Measurements from ENCODE around the gene PARP15. TPM values are rescaled to one million over a fixed set of nuclear protein-coding genes. Genes with fewer than 3 reads are reported as not detected.
A peak's percentile ranks its signal among the peaks of the same experiment; 100 is the strongest.
"Not testable (repeated sequence)": the region's sequence is repeated elsewhere in the genome, so short reads cannot be mapped to it uniquely, and the experiment has no call there.

The PARP15 gene
- total RNA-seq, 1 donor from 2014 or later = 0.51 TPM

DNA sequence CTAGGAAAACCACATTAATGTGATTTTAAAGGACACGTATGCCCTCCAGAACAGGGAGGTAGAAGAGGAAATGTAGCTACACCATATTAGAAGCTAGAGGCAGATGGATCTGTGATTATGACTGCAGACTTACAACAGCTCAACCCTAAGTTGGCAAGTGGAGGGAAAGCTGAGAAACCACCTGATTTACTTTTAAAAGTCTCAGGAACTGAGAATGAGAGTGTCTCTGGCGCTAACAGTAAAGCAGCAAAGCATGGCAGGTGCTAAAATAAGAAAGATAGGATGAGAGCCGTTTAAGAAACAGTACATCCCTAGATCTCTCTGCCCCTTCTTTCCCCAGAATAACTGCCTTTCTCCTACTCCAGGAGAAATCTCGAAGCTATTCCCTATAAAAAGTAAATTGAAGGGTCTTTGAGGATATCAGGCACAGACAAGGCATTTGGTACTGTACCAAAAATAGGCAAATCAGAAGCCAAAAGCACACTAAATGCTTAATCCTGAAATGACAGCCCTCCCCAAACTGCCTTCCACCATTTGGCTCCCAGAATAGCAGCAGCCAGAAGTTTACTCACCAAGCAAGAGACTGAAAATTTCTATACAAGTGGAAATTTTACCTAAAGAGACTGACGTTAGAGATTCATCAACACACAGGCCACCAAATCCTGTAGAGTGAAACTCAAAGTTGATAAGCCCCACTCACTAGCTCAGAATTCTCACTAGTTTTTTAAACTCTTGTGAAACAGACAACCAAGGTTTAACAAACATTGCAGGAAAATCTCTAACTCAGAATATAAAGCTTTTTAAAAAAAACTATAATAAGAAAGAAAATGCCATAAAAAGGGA lies 68.9 kb downstream of the PARP15 start:
- DNase-seq (ENCODE audit: missing footprints) (no peak), ATAC-seq (no peak)
- intact Hi-C loops (cut with DNase I) = no loop called here

DNA sequence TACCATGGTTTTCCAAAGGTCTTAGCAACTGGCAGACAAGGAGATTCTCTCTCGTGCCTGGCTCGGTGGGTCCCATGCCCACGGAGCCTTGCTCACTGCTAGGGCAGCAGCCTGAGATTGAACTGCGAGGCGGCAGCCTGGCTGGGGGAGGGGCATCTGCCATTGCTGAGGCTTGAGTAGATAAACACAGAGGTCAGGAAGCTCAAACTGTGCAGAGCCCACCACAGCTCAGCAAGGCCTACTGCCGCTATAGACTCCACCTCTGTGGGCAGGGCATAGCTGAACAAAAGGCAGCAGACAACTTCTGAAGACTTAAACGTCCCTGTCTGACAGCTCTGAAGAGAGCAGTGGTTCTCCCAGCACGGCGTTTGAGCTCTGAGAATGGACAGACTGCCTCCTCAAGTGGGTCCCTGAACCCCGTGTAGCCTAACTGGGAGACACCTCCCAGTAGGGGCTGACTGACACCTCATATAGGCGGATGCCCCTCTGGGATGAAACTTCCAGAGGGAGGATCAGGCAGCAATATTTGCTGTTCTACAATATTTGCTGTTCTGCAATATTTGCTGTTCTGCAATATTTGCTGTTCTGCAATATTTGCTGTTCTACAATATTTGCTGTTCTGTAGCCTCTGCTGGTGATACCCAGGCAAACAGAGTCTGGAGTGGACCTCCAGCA lies 73.9 kb downstream of the PARP15 start:
- intact Hi-C loops (cut with DNase I); ATAC-seq; DNase-seq (ENCODE audit: missing footprints): not testable (repeated sequence)

DNA sequence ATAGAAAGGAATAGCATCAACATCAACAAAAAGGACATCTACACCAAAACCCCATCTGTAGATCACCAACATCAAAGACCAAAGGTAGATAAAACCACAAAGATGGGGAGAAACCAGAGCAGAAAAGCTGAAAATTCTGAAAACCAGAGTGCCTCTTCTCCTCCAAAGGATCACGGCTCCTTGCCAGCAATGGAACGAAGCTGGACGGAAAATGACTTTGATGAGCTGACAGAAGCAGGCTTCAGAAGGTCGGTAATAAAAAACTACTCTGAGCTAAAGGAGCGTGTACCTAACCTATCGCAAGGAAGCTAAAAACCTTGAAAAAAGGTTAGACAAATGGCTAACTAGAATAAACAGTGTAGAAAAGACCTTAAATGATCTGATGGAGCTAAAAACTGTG lies 74.5 kb downstream of the PARP15 start:
- intact Hi-C loops (cut with DNase I); DNase-seq (ENCODE audit: missing footprints); ATAC-seq: not testable (repeated sequence)

- DNase-seq (ENCODE audit: missing footprints); ATAC-seq; intact Hi-C loops (cut with DNase I): not testable (repeated sequence)
Measured at GRCh38 chr3:122658336-122658735, 80.9 kb downstream of the PARP15 start.

GRCh38 chr3:122660297-122660974 lies 83.0 kb downstream of the PARP15 start:
- DNase-seq (ENCODE audit: missing footprints) (no peak), ATAC-seq (no peak)
- intact Hi-C loops (cut with DNase I) = no loop called here

DNA sequence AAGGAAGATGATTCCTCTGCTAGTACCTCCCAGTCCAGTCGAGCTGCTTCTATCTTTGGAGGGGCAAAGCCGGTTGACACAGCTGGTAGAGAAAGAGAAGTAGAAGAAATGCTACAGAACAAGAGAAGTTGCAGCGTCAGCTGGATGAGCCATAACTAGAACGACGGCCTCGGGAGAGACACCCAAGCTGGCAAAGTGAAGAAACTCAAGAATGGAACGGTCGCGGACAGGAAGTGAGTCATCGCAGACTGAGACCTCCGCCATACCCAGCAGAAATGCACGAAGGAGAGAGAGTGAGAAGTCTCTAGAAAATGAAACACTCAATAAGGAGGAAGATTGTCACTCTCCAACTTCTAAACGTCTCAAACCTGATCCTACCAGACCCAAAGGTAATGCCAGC lies 84.2 kb downstream of the PARP15 start:
- DNase-seq (ENCODE audit: missing footprints) (peak; percentile 71), ATAC-seq (no peak)
- intact Hi-C loops (cut with DNase I) = no loop called here

DNA sequence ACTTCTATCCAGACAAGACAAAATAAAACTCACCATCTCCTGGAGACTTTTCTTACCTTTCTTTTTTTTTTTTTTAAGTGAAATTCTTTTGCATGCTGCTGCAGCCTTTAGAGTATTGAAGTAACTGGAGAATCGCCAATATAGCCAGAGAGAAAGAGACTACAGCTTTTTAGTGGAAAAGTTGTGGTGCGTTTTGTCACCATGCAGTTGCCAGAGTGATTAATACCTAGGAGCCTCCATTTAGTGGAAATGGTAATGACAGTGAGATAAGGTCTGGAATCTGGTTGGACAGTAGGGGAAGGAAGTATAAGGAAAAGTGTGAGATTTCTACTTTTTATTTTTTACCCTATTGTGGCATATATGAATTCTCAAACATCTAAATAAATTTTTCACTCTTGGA lies 85.1 kb downstream of the PARP15 start:
- DNase-seq (ENCODE audit: missing footprints) (no peak), ATAC-seq (no peak)
- intact Hi-C loops (cut with DNase I) = no loop called here

GRCh38 chr3:122665226-122665786 lies 87.9 kb downstream of the PARP15 start:
- ATAC-seq (no peak), DNase-seq (ENCODE audit: missing footprints) (no peak)
- intact Hi-C loops (cut with DNase I) = no loop called here

- ATAC-seq (no peak), DNase-seq (ENCODE audit: missing footprints) (no peak)
- intact Hi-C loops (cut with DNase I) = no loop called here
Measured at GRCh38 chr3:122665881-122666280, 88.4 kb downstream of the PARP15 start.

DNA sequence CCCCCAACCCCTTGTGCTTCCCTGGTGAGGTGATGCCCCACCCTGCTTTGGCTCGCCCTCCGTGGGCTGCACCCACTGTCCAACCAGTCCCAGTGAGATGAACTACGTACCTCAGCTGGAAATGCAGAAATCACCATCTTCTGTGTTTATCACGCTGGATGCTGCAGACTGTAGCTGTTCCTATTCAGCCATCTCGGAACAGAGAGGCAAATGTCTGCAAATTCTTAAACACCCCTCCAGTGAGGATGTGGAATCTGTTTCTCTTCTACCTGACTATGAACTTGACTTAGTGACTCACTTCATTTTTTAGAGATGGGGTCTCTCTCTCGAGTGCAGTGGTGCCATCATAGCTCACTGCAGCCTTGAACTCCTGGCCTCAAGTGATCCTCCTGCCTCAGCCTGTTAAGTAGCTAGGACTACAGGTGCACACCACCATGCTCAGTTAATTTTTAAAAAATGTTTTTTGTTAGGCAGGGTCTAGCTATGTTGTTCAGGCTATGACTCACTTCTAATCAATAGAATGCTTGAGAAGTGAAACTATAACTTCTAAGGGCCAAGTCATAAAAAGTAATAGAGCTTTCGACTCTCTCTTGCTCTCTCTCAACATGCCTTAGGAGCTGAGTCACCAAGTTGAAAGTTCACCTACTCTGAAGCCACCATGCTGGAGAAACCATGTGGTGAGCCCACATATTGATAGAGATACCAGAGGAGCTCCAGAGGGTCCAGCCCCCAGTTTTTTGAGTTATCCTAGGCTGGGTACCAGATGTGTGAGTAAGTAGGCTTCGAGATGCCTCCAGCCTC lies 91.7 kb downstream of the PARP15 start:
- ATAC-seq (no peak), DNase-seq (ENCODE audit: missing footprints) (no peak)
- intact Hi-C loops (cut with DNase I) = no loop called here

DNA sequence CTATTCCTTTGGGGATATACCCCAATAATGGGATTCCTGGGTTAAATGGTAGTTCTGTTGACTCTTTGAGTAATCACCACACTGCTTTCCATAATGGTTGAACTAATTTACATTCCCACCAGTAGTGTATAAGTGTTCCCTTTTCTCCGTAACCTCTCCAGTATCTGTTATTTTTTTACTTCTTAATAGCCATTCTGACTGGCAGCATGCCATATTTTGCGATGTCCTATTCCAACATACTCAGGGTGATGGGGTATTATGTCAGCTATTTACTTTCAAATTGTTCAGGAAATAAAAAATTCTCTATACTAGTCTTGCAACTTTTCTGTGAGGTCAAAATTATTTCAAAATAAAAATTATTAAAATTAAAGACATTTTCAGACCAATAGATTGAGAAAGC lies 94.1 kb downstream of the PARP15 start:
- no peak for DNase-seq (ENCODE audit: missing footprints)
- intact Hi-C loops (cut with DNase I) = loop anchor here (10.0 kb wide), 1 partner anchor 1127 kb away; the partner anchor contains the start of gene POLQ
- no peak for ATAC-seq

DNA sequence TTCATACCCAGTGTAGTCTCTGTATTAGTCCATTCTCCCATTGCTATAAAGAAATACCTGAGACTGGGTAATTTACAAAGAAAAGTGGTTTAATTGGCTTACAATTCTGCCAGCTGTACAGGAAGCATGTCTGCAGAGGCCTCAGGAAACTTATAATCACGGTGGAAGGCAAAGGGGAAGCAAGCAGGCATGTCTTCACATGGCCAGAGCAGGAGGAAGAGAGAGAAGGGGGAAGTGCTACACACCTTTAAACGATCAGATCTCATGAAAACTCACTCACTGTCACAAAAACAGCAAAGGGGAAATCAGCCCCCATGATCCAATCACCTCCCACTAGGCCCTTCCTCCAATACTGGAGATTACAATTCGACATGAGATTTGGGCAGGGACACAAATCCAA lies 96.9 kb downstream of the PARP15 start:
- intact Hi-C loops (cut with DNase I) = loop anchor here (10.0 kb wide), 1 partner anchor 1130 kb away; the partner anchor contains the start of gene POLQ
- DNase-seq (ENCODE audit: missing footprints) = no peak
- no peak for ATAC-seq

- DNase-seq (ENCODE audit: missing footprints) = no peak
- intact Hi-C loops (cut with DNase I) = loop anchor here (5.0 to 10.0 kb wide), 2 partner anchors 219 to 1132 kb away; partner anchors contain the start of gene POLQ
- ATAC-seq = no peak
Measured at GRCh38 chr3:122676759-122677158, 99.3 kb downstream of the PARP15 start.

- intact Hi-C loops (cut with DNase I) = loop anchor here (5.0 to 10.0 kb wide), 2 partner anchors 220 to 1132 kb away; partner anchors contain the start of gene POLQ
- no peak for DNase-seq (ENCODE audit: missing footprints)
- no peak for ATAC-seq
Measured at GRCh38 chr3:122677216-122677615, 99.8 kb downstream of the PARP15 start.

DNA sequence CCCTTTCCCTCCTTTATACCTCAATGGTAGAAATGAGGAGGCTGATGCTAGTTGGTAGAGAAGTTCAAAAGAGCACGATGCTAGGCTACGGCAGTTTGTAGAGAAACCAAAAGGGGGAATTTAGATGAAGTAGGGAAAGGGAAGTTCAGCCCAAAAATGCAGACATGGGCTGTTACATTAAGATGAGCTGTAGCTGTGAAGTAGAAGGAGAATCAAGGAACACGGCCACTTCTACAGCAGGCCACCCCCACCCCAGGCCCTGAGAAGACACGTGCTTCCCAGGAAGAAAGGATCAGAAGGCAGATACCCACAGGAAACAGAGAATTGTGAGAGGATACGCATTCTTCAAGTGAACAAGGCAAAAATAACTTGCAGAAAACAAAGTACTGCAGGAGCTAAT lies 101.1 kb downstream of the PARP15 start:
- intact Hi-C loops (cut with DNase I) = loop anchor here (5.0 to 10.0 kb wide), 2 partner anchors 221 to 1134 kb away; partner anchors contain the start of gene POLQ
- no peak for ATAC-seq
- DNase-seq (ENCODE audit: missing footprints) = peak; percentile 56

GRCh38 chr3:122679085-122679881 lies 101.8 kb downstream of the PARP15 start:
- DNase-seq (ENCODE audit: missing footprints) (peak; percentile 85), ATAC-seq (peak; percentile 82)
- intact Hi-C loops (cut with DNase I) = loop anchor here (1.0 to 10.0 kb wide), 4 partner anchors 115 to 1134 kb away; partner anchors contain the start of genes DTX3L, PARP9 and POLQ

- DNase-seq (ENCODE audit: missing footprints) = peak; percentile 61
- peak; percentile 53 for ATAC-seq
- intact Hi-C loops (cut with DNase I) = loop anchor here (1.0 to 10.0 kb wide), 5 partner anchors 116 to 1135 kb away; partner anchors contain the start of genes DTX3L, FAM162A, PARP9 and POLQ
Measured at GRCh38 chr3:122679882-122680474, 102.5 kb downstream of the PARP15 start.
